Adipocyte (in vitro differentiated cells): ENCODE measurements around the gene MATR3.
"Not testable (repeated sequence)": the region's sequence is repeated elsewhere in the genome, so short reads cannot be mapped to it uniquely, and the experiment has no call there.

Experiments used
- DNase-seq: peaks from one replicate; pipeline ENCODE4 v3.0.0-alpha.2; 2015; ENCODE audit warnings: low read depth
- H3K27me3 ChIP-seq: replicated peaks from 2 replicates; pipeline ENCODE4 v1.7.0; 2013; ENCODE audit warnings: mild to moderate bottlenecking, low read length, moderate library complexity; ENCODE audit not compliant: control insufficient read depth, insufficient read depth
- H3K36me3 ChIP-seq: 2 replicates; pipeline ENCODE4 v1.7.0; 2013; ENCODE audit warnings: low read length, mild to moderate bottlenecking, moderate library complexity; ENCODE audit not compliant: control insufficient read depth, insufficient read depth, severe bottlenecking
- H3K4me1 ChIP-seq: 2 replicates; pipeline ENCODE4 v1.7.0; 2013; ENCODE audit warnings: mild to moderate bottlenecking, low read length, moderate library complexity; ENCODE audit not compliant: control insufficient read depth, insufficient read depth
- H3K4me3 ChIP-seq: 2 replicates; pipeline ENCODE4 v1.7.0; 2013; ENCODE audit warnings: mild to moderate bottlenecking, low read length, moderate library complexity
- H3K9ac ChIP-seq: 2 replicates; pipeline ENCODE4 v1.7.0; 2013; ENCODE audit warnings: mild to moderate bottlenecking, low read length, moderate library complexity
- H3K9me3 ChIP-seq: 2 replicates; pipeline ENCODE4 v1.7.0; 2013; ENCODE audit warnings: mild to moderate bottlenecking, low read length, moderate library complexity; ENCODE audit not compliant: control insufficient read depth

The MATR3 gene

DNA sequence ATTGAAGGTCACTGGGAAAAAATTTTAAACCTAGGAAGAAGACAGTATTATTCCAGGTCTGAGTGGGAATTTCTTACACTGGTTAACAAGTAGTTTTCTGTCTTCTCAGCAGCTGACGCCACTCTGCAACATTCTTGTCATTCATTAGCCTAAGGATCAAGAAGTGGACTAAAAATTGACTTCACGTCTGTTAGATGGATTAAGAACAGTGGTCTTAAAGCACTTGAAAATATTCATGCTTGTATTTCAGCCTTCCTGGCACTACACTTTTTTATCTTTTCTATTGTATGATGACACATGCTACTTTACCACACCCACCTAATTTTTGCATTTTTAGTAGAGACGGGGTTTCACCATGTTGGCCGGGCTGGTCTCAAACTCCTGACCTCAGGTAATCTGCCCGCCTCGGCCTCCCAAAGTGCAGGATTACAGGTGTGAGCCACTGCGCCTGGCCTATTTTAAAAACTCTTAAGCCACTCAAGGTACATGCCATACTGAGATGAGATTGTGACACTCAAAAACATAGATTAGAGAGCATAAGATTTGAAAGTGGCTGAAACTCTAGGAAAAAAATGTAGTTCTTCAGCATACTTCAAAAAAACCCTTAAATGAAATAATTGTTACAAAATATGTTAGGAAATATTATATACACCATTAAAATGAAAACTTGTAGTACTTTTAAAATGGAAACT is 8.4 kb downstream of the MATR3 start:
- H3K36me3 ChIP-seq = no peaks in the 10 kb centered on the region
- H3K4me3 ChIP-seq = no peak overlapping the region
- peaks cover 47% of the 10 kb centered on the region for H3K4me1 ChIP-seq
- no peak overlapping the region for H3K9ac ChIP-seq
- no peaks in the 10 kb centered on the region for H3K9me3 ChIP-seq
- H3K27me3 ChIP-seq = no peaks in the 10 kb centered on the region
- no peak for DNase-seq

DNA sequence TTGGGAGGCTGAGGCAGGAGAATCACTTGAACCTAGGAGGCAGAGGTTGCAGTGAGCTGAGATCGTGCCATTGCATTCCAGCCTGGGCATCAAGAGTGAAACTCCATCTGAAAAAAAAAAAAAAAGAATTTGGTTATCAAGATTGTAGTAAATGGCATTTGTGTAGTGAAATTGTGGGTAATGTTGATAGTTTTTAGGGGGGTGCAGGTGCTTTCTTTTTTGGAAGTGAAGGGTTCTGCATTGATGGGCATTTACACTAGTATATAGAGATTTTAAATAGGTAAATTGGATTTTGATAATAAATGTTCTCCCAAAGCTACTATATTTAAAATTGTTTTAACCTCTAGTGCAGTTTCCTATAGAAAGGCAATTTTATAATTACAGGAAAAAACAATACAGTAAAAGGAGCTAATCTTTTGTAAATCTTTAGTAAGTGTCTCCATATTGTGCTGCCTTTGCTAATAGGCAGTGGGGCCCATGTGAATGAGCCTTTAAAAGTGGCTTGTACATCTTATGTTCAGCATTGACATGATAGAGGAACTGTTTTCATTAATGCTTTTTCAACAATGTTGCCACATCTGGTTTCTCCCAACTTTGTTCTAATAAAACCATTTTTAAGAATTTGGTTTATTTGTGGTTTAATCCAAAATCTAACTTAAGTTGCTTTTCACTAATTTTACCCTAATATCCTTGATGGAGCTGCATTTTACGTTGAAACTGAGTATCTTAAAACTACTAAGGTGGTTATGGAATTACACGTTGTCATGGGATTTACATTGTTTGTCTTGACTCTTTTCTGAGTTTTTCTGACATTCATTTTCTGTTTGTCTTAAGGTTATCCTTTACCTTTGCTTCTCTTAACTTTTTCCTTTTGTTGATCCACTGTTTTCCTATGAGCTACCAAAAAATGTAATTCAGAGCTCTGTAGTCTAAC is 11.1 kb downstream of the MATR3 start:
- Histone ChIP-seq H3K4me1 (peaks cover 29% of the 10 kb centered on the region), H3K9me3 (no peaks in the 10 kb centered on the region), H3K36me3 (no peaks in the 10 kb centered on the region), H3K4me3 (no peak overlapping the region), H3K9ac (no peak overlapping the region), H3K27me3 (no peaks in the 10 kb centered on the region)
- no peak for DNase-seq

- Histone ChIP-seq H3K27me3 (no peaks in the 10 kb centered on the region), H3K4me3 (no peak overlapping the region), H3K4me1 (peaks cover 28% of the 10 kb centered on the region), H3K36me3 (no peaks in the 10 kb centered on the region), H3K9ac (no peak overlapping the region), H3K9me3 (no peaks in the 10 kb centered on the region)
- DNase-seq = no peak
Observed at GRCh38 chr5:139306197-139306596, 12.7 kb downstream of the MATR3 start.

- H3K36me3 ChIP-seq = no peaks in the 10 kb centered on the region
- H3K4me1 ChIP-seq = peaks cover 25% of the 10 kb centered on the region
Observed at GRCh38 chr5:139306628-139307379, 13.3 kb downstream of the MATR3 start.

DNA sequence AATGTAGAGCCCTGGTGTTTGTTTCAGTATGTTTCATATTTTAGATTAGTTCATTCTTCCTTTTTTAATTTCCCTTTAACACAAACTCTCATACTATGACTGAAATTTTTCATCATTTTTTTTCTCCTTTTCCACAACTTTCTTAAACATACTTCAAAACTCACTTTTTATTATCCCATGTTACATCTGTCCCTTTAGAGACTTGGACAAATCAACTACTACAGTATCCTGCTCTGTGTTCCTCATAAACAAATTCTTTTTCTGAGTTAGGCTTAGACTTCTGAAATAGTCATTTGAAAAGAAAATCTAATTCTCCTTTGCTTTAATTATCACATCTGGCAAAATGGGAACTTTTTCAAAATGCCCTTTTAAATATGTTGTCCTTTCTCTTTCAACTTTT is 15.3 kb downstream of the MATR3 start:
- Histone ChIP-seq H3K4me3 (no peak overlapping the region), H3K36me3 (peaks cover 3% of the 10 kb centered on the region), H3K27me3 (no peaks in the 10 kb centered on the region), H3K9me3 (no peaks in the 10 kb centered on the region), H3K4me1 (peaks cover 21% of the 10 kb centered on the region), H3K9ac (no peak overlapping the region)
- DNase-seq = no peak

More at GRCh38 chr5:139306628-139307379, 13.3 kb downstream of the MATR3 start:
- no peaks in the 10 kb centered on the region for H3K9me3 ChIP-seq
- no peak overlapping the region for H3K4me3 ChIP-seq
- no peaks in the 10 kb centered on the region for H3K27me3 ChIP-seq
- no peak for DNase-seq
- no peak overlapping the region for H3K9ac ChIP-seq

DNA sequence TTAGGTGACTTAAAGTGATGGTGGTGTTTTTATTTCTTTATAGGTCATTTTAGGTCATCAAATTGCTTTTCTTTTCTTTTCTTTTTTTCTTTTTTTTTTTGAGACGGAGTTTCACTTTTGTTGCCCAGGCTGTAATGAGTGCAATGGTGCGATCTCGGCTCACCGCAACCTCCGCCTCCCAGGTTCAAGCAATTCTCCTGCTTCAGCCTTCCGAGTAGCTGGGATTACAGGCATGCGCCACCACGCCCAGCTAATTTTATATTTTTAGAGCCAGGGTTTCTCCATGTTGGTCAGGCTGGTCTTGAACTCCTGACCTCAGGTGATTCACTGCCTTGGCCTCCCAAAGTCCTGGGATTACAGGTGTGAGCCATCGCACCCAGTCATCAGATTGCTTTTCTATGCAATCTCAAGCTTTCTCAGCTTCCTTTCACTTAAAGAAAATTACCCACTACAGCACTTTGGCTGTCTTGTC is 17.2 kb downstream of the MATR3 start:
- Histone ChIP-seq H3K4me1 (peaks cover 11% of the 10 kb centered on the region), H3K36me3 (peaks cover 14% of the 10 kb centered on the region)
- not testable (repeated sequence) for H3K9ac ChIP-seq, H3K27me3 ChIP-seq, DNase-seq, H3K9me3 ChIP-seq, H3K4me3 ChIP-seq

DNA sequence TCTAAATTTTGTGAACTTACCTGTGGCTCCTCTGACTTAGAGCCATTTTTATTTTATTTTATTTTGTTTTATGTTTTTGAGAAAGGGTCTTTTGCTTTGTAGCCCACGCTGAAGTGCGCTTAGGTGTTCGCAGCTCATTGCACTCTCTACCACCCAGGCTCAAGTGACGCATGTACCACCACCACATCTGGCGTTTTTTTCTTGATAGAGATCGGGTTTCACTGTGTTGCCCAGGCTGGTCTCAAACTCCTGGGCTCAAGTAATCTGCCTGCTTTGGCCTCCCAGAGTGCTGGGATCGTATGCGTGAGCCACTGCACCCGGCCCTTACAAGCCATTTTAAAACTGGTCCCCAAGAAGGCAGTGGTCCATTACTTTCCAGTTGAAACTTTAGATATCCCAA is 18.5 kb downstream of the MATR3 start:
- H3K9me3 ChIP-seq = no peaks in the 10 kb centered on the region
- no peak overlapping the region for H3K9ac ChIP-seq
- no peak for DNase-seq
- H3K36me3 ChIP-seq = peaks cover 28% of the 10 kb centered on the region
- peaks cover 11% of the 10 kb centered on the region for H3K4me1 ChIP-seq
- H3K27me3 ChIP-seq = no peaks in the 10 kb centered on the region
- no peak overlapping the region for H3K4me3 ChIP-seq

GRCh38 chr5:139314276-139314675 is 20.7 kb downstream of the MATR3 start:
- DNase-seq = no peak
- Histone ChIP-seq H3K36me3 (peaks cover 50% of the 10 kb centered on the region), H3K4me3 (no peak overlapping the region), H3K9ac (no peak overlapping the region), H3K27me3 (no peaks in the 10 kb centered on the region), H3K4me1 (peaks cover 7% of the 10 kb centered on the region), H3K9me3 (no peaks in the 10 kb centered on the region)

GRCh38 chr5:139315056-139315615 is 21.6 kb downstream of the MATR3 start:
- H3K27me3 ChIP-seq = no peaks in the 10 kb centered on the region
- H3K4me1 ChIP-seq = peaks cover 7% of the 10 kb centered on the region
- peaks cover 58% of the 10 kb centered on the region for H3K36me3 ChIP-seq
- no peak overlapping the region for H3K4me3 ChIP-seq
- H3K9ac ChIP-seq = no peak overlapping the region
- no peaks in the 10 kb centered on the region for H3K9me3 ChIP-seq
- no peak for DNase-seq

DNA sequence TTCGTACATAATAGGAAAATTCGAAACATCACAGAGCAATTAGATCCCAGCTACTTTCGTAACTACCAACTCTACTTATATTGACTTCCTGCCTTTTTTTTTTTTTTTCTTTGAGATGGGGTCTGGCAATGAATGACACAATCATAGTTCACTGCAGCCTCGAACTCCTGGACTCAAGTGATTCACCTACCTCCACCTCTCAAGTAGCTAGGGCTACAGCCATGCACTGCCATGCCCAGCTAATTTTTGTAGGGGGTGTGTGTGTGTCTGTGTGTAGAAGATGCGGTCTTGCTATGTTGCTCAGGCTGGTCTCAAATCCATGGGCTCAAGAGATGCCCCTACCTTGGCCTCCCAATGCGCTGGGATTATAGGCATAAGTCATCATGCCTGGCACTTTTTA is 42.3 kb downstream of the MATR3 start:
- no peak overlapping the region for H3K9ac ChIP-seq
- peak; percentile 10 for DNase-seq
- no peak overlapping the region for H3K4me3 ChIP-seq
- H3K9me3 ChIP-seq = no peaks in the 10 kb centered on the region
- peaks cover 19% of the 10 kb centered on the region for H3K36me3 ChIP-seq
- peaks cover 21% of the 10 kb centered on the region for H3K4me1 ChIP-seq
- no peaks in the 10 kb centered on the region for H3K27me3 ChIP-seq

DNA sequence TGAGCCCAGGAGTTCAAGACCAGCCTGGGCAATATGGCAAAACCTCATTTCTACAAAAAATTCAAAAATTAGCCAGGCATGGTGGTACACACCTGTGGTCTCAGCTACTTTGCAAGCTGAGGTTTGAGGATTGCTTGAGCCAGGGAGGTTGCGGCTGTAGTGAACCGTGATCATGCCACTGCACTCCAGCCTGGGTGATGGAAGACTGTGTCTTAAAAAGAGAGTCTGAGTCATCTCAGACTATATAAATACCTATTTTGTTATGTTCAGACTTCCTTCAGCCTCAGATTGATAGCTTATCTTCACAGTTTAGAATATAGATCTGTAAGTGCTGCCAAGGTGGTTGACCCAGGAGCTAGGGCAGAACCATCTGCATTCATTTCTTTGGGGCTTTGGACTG is 46.5 kb downstream of the MATR3 start:
- no peak for DNase-seq
- Histone ChIP-seq H3K36me3 (no peaks in the 10 kb centered on the region), H3K9me3 (no peaks in the 10 kb centered on the region), H3K4me3 (no peak overlapping the region), H3K4me1 (peaks cover 37% of the 10 kb centered on the region), H3K9ac (no peak overlapping the region), H3K27me3 (no peaks in the 10 kb centered on the region)
